NCI-H446 treated with DMSO at 0.1 percent for 48 hours (cell line): ENCODE results near the gene DPPA2.

ENCODE experiments used
- DNase-seq: peaks from one replicate; lab custom pipeline; 2025; lab: John Stamatoyannopoulos, UW

Gene DPPA2

GRCh38 chr3:109325109-109325508, 8.8 kb upstream of the DPPA2 start:
- no peak for DNase-seq

GRCh38 chr3:109313061-109313460, 3.3 kb downstream of the DPPA2 start:
- DNase-seq = no peak

- DNase-seq = no peak
These were observed 18.8 kb downstream of the DPPA2 start for GRCh38 chr3:109297496-109297895.

- no peak for DNase-seq
These were observed 32.2 kb downstream of the DPPA2 start for GRCh38 chr3:109284071-109284470.

GRCh38 chr3:109278546-109278945, 37.8 kb downstream of the DPPA2 start:
- no peak for DNase-seq

GRCh38 chr3:109278141-109278540, 38.2 kb downstream of the DPPA2 start:
- DNase-seq = no peak

GRCh38 chr3:109275702-109276293, 40.5 kb downstream of the DPPA2 start:
- no peak for DNase-seq

- DNase-seq = no peak
These were observed 45.5 kb downstream of the DPPA2 start for GRCh38 chr3:109270779-109271178.

- no peak for DNase-seq
These were observed 46.6 kb downstream of the DPPA2 start for GRCh38 chr3:109269577-109270275.

- no peak for DNase-seq
These were observed 48.1 kb downstream of the DPPA2 start for GRCh38 chr3:109268181-109268580.

GRCh38 chr3:109265295-109265694, 51.0 kb downstream of the DPPA2 start:
- DNase-seq = no peak

- no peak for DNase-seq
These were observed 59.0 kb downstream of the DPPA2 start for GRCh38 chr3:109257269-109257668.

GRCh38 chr3:109254770-109255169, 61.5 kb downstream of the DPPA2 start:
- DNase-seq = no peak

GRCh38 chr3:109252641-109253040, 63.7 kb downstream of the DPPA2 start:
- DNase-seq = no peak
